ENCODE measurements around the gene ACTR1A.
"Not testable (repeated sequence)": the region's sequence is repeated elsewhere in the genome, so short reads cannot be mapped to it uniquely, and the experiment has no call there.

The ACTR1A gene

GRCh38 chr10:102502337-102503151 lies at the start of gene ACTR1A:
ACTR1A (minus strand) TSS chr10:102502712; CDS start chr10:102502647, 65 bp downstream.
- DNase-seq = peak; percentile 100

- DNase-seq = no peak
Measured at GRCh38 chr10:102550636-102551210, 48.2 kb upstream of the ACTR1A start.

GRCh38 chr10:102549549-102549948 lies 47.0 kb upstream of the ACTR1A start:
- DNase-seq = no peak

DNA sequence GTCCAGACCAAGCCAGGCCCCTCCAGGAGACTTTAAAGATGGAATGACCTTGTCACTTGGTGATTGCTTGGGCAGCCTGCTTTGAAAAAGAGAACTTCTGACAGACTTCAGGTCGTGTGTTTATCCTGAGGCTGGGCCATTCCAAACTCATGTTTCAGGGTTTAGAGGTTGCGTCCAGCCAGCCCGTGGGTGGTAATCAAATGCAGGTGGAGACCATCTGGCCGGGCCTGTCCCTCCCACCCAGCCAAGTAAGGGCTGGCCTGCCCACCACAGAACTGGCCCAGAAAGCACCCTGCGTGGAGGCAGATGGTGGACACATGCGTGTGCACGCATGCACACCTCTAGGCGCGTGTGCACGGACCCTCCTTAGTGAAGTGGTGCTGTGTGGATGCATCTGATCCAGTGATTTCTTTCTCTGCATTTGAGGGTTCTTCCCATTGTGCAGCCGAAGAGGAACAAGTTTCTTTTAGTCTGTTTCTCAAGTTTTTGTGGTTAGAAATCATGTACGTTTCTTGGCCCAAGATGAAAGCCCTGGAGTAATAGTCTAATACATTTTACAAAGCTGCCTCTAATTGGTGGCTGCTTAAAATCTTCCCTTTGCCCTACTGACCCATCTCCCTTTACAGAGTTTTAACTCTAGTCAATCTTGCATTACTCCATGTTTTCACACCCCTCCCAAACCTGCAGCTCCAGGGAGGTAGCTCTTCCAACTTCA lies 44.3 kb upstream of the ACTR1A start:
- DNase-seq = peak; percentile 68

- no peak for DNase-seq
Measured at GRCh38 chr10:102545997-102546396, 43.5 kb upstream of the ACTR1A start.

- no peak for DNase-seq
Measured at GRCh38 chr10:102545265-102545871, 42.9 kb upstream of the ACTR1A start.

GRCh38 chr10:102542800-102543418 lies 40.4 kb upstream of the ACTR1A start:
- peak; percentile 27 for DNase-seq

DNA sequence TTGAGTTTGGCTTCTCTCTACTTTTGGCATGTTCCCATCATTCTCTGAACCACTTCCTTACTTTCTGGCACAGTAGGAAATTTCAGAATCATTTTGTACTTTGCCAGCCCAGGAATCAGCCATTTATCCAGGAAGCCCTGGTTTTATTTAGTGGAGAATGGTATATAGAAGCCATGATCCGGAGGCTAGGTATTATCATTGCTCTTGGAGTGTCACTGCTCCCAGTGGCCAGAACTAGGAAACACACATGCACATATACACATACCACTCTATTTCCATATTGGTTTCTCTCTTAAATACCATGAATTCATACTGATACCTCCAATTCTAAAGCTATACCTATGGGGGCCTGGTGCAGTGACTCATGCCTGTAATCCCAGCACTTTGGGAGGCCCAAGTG lies 37.5 kb upstream of the ACTR1A start:
- DNase-seq = peak; percentile 25

GRCh38 chr10:102538811-102539210 lies 36.3 kb upstream of the ACTR1A start:
- no peak for DNase-seq

GRCh38 chr10:102537948-102538347 lies 35.4 kb upstream of the ACTR1A start:
- DNase-seq = no peak

DNA sequence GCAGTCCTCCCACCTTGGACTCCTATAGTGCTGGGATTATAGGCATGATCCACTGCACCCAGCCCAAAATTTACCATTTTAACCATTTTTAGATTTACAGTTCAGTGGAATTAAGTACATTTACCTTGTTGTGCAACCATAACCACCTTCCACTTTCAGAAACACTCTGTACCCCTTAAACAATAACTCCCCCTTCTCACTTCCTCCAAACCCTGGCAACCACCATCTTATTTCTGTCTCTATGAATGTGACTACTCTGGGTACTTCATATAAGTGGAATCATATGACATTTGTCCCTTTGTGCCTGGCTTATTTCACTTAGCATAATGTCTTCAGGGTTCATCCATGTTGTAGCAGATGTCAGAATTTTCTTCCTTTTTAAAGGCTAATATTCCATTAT lies 34.9 kb upstream of the ACTR1A start:
- DNase-seq = no peak

DNA sequence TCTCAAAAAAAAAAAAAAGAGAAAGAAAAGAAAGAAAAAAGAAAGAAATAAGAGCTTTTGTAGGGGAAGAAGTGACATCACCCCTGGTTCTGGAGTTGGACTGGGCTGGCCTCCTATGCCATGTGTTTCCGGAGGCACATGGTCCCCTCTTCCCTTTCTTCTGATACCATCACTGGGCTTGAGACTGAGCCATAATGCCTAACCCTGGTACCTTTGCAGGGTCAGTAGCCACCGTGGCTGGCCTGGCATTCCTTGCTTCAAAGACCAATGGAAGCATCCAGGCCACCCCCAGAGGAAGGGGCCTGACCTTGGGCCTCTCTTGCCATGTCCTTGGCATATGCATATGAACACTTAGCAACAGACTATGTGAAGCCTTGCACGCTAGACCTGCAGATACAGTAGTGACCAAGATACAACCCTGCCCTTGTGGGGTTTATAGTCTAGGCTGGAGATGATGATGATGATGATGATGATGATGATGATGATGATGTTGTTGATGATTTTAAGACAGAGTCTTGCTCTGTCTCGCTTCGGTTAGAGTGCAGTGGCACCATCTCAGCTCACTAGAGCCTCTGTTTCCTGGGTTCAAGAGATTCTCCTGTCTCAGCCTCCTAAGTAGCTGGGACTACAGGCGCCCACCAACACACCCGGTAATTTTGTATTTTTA lies 33.1 kb upstream of the ACTR1A start:
- DNase-seq = no peak

DNA sequence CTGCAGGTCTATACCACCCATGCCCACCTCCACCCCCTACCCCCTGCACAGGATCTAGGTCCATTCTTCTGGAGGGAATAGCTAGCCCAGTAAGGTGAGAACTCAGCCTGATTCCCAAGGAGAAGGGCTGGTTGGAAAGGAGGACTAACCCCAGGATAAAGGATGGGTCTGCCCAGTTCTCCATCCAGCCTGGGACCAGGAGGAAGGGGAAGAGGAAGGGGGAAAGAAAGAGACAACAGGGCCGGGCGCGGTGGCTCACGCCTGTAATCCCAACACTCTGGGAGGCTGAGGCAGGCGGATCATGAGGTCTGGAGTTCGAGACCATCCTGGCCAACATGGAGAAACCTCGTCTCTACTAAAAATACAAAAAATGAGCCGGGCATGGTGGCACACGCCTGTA lies 32.5 kb upstream of the ACTR1A start:
- DNase-seq = not testable (repeated sequence)

DNA sequence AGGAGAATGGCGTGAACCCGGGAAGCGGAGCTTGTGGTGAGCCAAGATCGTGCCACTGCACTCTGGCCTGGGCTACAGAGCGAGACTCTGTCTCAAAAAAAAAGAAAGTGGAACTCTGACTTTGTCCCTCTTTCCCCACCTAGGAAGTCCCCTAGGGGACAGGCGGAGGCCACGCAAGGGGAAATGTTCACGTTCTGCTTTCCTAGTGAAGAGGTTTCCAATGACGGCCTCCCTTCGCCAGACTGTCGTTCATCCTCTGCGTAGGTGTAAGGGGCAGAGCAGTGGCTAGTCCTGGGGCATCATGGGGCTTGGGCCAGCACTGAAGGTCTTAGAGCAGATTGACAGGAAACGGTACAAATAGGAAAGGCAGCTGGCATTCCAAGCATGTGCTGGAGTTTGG lies 31.8 kb upstream of the ACTR1A start:
- no peak for DNase-seq

DNA sequence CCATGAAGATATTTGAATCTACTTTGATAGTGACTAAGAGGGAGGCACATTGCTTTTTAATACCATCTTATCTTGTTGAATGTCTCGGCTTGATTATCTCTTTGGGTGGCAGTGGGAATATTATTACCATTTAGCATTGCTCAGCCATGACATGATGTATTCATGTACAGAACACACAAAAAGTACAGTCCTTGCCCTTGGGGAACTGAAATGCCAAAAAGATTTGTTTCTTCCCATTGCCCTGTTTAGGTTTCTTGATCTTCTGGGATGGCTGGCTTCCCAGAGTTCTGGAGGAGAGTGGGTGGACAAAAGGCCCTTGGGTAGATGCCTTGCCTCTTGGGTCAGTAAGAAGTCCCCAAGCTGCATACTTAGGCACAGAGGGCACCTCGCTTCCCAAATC lies 25.0 kb upstream of the ACTR1A start:
- DNase-seq = no peak

GRCh38 chr10:102524746-102525145 lies 22.2 kb upstream of the ACTR1A start:
- DNase-seq = no peak

DNA sequence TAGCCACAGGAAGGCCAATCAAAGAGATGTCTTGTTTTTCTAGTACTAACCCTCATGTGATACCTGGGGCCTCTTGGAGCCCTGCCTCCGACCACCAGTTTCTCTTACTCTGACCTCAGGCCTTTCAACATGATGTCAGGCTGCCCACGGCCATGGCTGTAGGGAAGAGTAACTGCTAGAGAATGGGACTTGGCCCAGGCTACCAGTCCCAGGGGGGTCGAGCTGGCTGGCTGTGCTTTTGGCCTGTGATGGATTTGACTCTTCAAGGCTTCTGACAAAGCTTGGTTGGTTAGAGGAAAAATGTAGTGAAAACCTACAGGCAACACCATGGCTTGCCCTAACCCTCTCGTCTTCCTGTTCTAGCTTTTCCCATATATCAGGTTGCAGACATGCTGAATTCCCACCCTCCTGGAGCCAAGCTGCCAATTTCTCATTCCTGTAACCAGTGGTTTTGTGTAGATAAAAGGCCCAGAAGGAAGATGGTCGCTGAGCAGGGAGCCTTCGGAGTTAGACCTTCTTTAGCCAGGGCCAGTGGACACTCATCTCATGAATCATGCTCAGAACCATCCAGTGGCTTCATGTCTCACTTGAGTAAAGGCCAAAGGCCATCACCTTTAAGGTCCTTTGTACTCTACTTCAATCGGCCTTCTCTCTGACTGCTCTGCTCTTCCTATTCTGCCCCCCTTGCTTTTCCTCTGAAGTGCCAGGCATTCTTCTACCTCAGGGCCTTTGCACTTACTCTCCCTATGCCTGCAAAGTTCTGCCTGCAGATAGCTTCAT lies 20.9 kb upstream of the ACTR1A start:
- peak; percentile 77 for DNase-seq

- no peak for DNase-seq
Measured at GRCh38 chr10:102522874-102523249, 20.4 kb upstream of the ACTR1A start.

DNA sequence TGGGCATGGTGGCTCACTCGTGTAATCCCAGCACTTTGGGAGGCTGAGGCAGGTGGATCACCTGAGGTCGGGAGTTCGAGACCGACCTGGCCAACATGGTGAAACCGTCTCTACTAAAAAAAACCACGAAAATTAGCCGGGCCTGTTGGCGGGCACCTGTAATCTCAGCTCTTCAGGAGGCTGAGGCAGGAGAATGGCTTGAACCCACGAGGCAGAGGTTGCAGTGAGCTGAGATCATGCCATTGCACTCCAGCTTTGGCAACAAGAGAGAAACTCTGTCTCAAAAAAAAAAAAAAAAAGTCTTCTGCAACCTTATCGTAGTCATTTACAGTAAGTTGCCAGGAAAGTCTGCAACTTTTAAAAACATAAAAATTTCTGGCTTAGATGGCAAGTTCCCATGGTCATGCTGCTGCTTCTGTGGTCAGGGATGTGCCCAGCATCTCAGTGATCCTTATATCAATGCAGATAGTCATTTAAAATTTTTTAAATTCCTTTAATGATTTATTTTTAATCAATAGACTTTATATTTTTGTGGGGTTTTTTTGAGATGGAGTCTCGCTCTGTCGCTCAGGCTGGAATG lies 16.8 kb upstream of the ACTR1A start:
- DNase-seq = no peak

- peak; percentile 83 for DNase-seq
Measured at GRCh38 chr10:102517553-102517952, 15.0 kb upstream of the ACTR1A start.

DNA sequence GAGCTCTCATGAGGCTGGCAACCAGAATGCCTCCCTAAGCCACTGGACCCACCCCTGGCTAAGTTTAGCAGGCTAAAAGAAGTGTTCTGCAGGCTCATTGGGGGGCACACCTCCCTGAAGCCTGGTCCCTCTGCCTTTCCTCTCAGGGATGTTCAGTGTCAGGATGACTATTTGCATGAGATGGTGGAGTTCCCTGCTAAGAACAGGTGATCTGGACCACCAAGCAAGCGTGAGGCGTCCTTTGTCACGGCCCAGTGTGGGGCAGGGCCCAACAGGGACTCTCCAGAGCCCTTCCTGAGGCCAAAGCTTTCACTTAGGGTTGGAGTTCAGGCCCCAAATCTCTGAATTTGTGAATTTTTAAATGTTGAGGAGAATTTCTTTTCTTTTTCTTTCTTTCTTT lies 13.2 kb upstream of the ACTR1A start:
- DNase-seq = no peak
